GM21515 (cell line): ENCODE measurements around the gene UCK2.

Experiments
- ATAC-seq: cut with Tn5 transposase; IDR thresholded peaks from one replicate; pipeline ENCODE4 v1.9.1; 2021; ENCODE audit not compliant: unreplicated experiment

The UCK2 gene

DNA sequence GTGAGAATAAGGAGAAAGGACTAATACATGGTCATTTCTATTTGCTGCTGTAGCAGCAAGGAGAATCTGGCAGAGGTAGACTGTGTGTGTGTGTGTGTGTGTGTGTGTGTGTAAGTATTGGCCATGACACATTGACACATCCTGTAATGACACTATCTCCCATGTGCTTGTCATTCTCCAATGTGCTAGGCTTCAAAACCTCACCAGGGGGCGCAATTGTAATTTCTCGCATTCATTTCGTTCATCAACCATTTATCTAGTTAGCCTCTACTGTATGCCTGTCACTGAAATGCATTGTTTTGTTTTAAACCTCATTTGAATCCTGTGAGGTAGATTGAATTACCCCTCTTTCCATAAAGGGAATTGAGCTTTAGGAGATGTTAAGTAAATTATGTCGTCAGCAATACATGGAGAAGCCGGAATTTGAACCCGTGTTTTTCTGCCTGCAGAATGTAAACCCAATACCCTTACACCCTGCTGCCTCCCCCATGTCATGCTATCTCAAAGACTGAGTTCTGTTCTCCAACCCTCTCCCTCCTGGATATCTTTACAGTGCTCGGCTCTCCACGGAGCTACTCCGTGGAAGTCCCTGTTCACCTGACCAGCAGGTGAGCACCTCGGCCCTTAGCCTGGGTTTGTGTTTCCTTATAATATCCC, 100.8 kb downstream of the UCK2 start:
- peak; percentile 46 for ATAC-seq

GRCh38 chr1:165930961-165931360, 103.5 kb downstream of the UCK2 start:
- no peak for ATAC-seq

DNA sequence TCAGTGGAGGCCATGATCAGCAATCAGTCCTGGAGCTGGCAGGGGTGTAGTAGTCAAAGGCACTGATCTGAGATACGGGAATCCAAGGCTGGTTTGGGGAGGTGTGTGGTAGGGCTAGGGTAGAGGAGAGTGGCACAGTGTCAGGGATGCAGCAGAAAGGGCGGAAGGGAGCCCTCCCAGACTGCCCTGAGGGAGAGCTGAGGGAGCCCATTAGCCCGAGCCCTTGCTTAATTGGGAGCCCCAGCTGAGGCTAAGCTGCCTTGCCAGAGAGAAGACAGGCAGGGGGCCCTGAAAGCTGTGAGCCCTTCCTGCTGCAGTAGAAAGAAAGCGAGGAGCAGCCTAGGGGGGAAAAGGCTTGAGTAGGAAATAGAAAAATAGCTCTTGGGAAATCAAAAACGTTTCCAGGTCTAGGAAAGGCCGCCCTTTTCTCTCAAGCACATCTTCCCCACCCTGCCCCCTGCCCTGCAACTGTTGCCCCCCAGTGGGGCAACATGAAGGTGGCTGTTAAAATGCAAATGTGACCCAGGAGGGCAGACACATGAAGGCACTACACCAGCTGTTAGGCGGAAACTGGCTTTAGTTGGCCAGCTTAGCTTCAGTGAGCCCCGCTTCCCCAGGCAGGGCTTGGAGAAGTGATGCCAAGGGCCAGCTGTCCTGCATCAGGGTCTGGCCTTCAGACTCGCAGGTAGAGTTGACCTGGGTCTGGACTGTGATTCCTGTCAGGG, 106.2 kb downstream of the UCK2 start:
- ATAC-seq: no peak

DNA sequence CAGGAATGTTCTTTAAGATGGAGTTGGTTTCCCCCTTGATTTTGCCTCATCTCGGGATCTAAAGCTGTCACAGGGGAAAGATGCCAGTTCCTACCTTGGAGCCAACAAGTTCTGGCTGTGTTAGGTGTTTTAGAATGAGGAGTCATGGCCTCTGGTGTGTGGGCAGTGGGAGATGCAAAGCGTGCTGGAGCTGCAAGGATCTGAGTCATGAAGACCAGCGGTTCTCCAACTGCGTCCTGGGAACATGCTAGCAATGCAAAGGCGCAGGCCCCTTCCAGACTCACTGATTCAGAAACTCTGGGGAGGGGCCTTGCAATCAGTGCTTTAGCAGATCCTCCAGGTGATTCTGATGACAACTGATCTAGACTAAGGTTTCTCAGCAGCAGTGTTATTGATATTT, 109.1 kb downstream of the UCK2 start:
- no peak for ATAC-seq

GRCh38 chr1:165937829-165938228, 110.4 kb downstream of the UCK2 start:
- no peak for ATAC-seq

GRCh38 chr1:165938844-165939243, 111.4 kb downstream of the UCK2 start:
- ATAC-seq: no peak

DNA sequence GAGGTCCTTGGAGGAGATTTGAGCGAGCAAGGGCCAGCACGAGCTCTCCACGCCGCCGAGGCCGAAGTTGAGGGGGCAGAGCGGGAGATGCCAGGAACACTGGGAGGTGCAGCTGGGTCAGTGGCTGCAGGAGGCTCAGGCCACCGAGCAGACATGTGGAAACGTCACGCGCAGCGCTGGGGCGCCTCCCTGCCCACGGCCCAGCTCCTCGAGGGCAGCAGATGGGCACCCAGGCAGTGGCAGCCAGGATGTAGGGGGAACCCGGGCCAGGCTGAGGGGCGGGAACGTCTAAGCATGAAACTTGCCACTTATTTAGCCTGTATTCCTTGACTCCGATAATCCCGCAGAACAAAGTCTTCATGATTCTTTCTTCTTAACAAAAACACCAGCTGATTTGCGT, 114.1 kb downstream of the UCK2 start:
- no peak for ATAC-seq

GRCh38 chr1:165942062-165942461, 114.6 kb downstream of the UCK2 start:
- no peak for ATAC-seq

GRCh38 chr1:165942927-165943597, 115.6 kb downstream of the UCK2 start:
- ATAC-seq: peak; percentile 61

GRCh38 chr1:165945911-165946310, 118.5 kb downstream of the UCK2 start:
- no peak for ATAC-seq

GRCh38 chr1:165947797-165948455, 120.5 kb downstream of the UCK2 start:
- no peak for ATAC-seq

GRCh38 chr1:165949335-165950130, 122.1 kb downstream of the UCK2 start:
- no peak for ATAC-seq

DNA sequence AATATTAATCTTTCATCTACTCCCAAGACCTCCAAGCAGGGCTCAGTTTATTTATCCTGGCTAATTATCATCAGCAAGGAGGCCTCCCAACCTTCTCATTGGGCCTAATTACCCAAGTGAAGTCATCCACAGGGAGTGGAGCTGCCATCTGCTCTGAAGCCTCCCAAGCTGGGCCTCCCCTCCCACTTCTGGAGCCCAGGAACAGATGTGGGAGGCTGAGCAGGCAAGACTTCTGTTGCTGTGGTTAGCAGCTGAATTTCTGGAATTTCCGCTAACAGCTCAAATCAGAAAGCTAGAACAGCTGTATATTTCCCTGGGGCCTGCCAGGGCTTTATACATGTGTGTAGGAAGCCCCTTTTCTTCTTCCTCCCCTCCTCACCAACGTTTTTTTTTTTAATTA, 127.5 kb downstream of the UCK2 start:
- ATAC-seq: no peak

- no peak for ATAC-seq
Observed at GRCh38 chr1:165958306-165958705, 130.9 kb downstream of the UCK2 start.

DNA sequence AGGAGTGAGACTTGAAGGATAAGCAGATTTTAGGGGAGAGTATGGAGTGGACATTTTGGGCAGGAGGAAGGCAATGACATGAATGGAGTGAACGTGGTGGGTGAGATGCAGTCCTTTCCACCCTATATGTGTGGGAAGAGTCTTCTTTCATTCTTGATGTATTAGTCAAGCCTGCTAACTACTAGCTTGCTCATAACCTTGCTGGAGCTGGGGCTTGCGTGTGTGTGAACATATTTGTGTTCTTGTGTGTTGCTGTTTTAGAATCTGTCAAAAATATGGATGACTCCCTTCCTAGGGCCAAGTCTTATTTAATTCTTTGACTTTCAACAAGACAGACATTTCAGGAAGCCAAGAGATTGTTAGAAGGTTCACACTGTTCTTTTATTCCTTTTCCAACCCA, 132.7 kb downstream of the UCK2 start:
- ATAC-seq: no peak

DNA sequence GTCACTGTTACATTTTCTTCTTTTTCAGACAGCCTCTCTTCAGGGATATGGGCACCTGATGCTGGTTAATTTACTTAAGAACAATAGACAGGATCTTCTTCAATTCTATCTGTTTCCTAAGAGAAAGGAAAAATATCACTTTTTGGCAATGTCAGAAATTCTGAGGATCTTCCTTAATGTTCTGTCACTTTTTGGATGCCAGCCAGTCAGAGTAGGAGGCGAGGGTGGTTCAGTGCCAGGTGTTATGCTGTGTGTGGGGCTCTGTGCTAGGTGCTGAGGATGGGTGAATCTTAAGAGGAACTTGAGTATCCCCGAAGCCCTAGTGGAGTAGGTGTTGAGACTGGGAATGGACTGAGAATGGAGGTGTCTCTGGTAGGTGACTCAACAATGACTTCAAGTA, 133.5 kb downstream of the UCK2 start:
- ATAC-seq: no peak
